ENCODE data around the gene MITF.

MITF gene

DNA sequence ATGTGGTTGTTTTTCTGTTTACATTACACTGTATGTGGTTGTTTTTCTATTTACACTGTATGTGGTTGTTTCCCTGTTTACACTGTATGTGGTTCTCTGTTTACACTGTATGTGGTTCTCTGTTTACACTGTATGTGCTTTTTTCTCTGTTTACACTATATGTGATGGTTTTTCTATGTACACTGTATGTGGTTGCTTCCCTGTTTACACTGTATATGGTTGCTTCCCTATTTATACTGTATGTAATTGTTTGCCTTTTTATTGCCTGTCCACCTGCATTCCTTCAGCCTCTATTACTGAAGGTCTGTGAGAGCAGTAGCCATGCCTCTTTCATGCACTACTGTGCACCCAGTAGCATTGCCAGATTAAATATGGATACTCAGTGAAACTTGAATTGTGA is 94.3 kb downstream of the MITF start:
- Histone ChIP-seq H3K9me3 (ENCODE audit: control insufficient read depth, insufficient read depth, low read length) (no peaks in the 10 kb centered on the region), H3K36me3 (ENCODE audit: control insufficient read depth, insufficient read depth, low read length) (no peaks in the 10 kb centered on the region), H3K27ac (ENCODE audit: low read length) (no peak overlapping the region), H3K27me3 (ENCODE audit: control insufficient read depth, insufficient read depth, low read length) (no peaks in the 10 kb centered on the region), H3K4me3 (ENCODE audit: low read length) (no peak overlapping the region), H3K4me1 (ENCODE audit: control insufficient read depth, insufficient read depth, low read length) (no peaks in the 10 kb centered on the region)
- DNase-seq (ENCODE audit: low read depth, low spot score), result no peak

DNA sequence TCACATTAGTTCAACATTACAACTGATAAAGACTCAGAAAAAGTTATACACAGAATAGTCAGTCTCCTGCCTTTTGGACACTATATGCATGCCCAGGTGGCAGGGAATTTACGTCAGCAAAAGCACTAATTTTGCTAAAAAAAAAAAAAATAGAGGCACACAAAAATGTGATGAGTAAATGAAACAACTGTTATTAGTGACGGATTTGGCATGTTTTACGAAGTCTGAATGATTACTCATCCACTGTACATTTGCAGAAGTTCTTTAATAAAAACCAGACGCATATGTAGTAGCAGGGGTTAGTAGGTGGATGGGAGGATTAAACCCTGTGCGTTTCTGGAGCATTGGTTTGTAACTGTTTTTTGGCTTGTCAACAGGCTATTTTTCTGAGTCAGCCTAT is 99.0 kb downstream of the MITF start:
- H3K4me3 ChIP-seq (ENCODE audit: low read length), result no peak overlapping the region
- no peak for DNase-seq (ENCODE audit: low read depth, low spot score)
- no CpG with 5 or more reads among the region's 5 CpGs for WGBS (ENCODE audit: insufficient coverage, insufficient read length)

DNA sequence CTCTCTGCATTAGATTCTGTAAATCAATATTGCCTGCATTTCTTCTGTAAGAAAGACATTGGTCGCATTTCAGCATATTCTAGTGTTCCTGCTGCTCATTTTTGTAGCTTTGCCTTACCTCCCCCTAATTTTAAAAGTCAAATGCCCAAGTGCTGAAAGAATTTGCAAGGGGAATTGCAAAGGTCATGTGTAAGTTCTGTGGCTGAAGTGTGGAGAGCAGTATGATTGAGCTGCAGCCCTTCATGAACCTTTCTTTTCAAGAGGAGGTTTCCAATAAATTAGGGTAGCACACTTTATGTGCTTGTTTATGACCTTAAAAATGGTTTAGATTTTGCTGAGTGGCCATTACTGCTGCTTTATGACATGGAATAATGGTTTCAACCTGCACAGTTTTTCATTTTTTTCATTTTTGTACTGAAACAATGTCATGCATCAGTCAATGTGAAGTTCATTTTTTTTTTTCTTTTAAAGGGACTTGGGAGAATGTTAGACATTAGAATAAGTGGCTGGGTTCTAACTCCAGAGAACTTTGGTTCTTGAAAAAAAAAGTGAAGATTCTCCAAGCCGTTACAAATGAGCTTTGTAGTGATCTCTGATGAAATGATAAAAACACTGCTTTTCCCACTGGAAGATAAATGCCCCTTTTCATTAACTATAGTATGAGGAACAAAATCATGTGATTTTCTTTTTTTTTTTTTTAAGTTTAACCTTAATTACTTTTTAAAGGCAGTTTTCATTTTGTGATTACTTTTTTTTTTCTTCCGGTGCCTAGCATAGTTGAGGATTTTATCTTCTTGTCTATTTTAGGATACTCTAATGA is 99.6 kb downstream of the MITF start:
- no peaks in the 10 kb centered on the region for H3K27me3 ChIP-seq (ENCODE audit: control insufficient read depth, insufficient read depth, low read length)
- H3K36me3 ChIP-seq (ENCODE audit: control insufficient read depth, insufficient read depth, low read length), result no peaks in the 10 kb centered on the region
- no peaks in the 10 kb centered on the region for H3K9me3 ChIP-seq (ENCODE audit: control insufficient read depth, insufficient read depth, low read length)
- no peak for DNase-seq (ENCODE audit: low read depth, low spot score)
- no peak overlapping the region for H3K27ac ChIP-seq (ENCODE audit: low read length)
- H3K4me3 ChIP-seq (ENCODE audit: low read length), result no peak overlapping the region
- H3K4me1 ChIP-seq (ENCODE audit: control insufficient read depth, insufficient read depth, low read length), result no peaks in the 10 kb centered on the region
- no CpG with 5 or more reads among the region's 3 CpGs for WGBS (ENCODE audit: insufficient coverage, insufficient read length)

More for the DNA sequence above, 99.0 kb downstream of the MITF start:
- no peak overlapping the region for H3K27ac ChIP-seq (ENCODE audit: low read length)
- no peaks in the 10 kb centered on the region for H3K4me1 ChIP-seq (ENCODE audit: control insufficient read depth, insufficient read depth, low read length)
- no peaks in the 10 kb centered on the region for H3K36me3 ChIP-seq (ENCODE audit: control insufficient read depth, insufficient read depth, low read length)
- H3K9me3 ChIP-seq (ENCODE audit: control insufficient read depth, insufficient read depth, low read length), result no peaks in the 10 kb centered on the region
- no peaks in the 10 kb centered on the region for H3K27me3 ChIP-seq (ENCODE audit: control insufficient read depth, insufficient read depth, low read length)

DNA sequence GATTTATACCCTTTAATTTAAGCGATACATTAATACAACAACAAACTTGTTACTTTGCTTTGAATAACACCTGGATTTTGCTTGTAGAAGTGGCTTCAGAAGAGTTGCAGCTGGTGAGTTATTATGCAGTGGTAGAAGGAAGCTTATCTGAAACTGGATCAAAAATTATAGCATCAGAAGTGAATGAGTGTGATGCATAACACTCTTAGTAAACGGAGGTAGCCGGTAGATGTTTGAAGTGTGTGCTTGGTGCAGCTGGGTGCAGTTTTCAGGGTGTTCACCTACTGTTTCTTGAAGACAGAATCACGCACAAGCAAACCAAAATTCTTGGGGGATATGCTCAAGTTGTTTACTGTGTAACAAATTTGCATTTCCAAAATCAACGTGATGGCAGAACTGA is 103.1 kb downstream of the MITF start:
- Histone ChIP-seq H3K27ac (ENCODE audit: low read length) (no peak overlapping the region), H3K9me3 (ENCODE audit: control insufficient read depth, insufficient read depth, low read length) (no peaks in the 10 kb centered on the region), H3K36me3 (ENCODE audit: control insufficient read depth, insufficient read depth, low read length) (no peaks in the 10 kb centered on the region), H3K4me3 (ENCODE audit: low read length) (no peak overlapping the region), H3K4me1 (ENCODE audit: control insufficient read depth, insufficient read depth, low read length) (no peaks in the 10 kb centered on the region), H3K27me3 (ENCODE audit: control insufficient read depth, insufficient read depth, low read length) (no peaks in the 10 kb centered on the region)
- no CpG with 5 or more reads among the region's 5 CpGs for WGBS (ENCODE audit: insufficient coverage, insufficient read length)
- no peak for DNase-seq (ENCODE audit: low read depth, low spot score)

DNA sequence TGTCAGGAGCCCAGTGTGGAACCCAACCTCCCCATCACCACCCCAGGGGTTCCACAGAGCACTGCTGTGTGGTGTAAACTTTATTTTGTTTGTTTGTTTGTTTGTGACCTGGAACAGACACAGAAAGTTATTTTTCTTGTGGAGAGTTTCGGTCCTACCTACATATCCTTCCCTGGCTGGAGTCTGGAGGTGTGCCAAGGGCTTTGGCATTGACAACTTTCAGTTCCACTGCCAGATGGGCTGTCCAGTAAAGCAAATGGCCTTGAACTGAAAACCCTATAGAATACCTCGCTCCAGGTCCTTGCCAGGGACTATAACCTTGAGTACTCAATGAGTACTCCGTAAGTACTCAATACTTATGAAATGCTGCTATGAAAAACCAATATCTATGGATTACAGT is 103.5 kb downstream of the MITF start:
- no peak for DNase-seq (ENCODE audit: low read depth, low spot score)
- WGBS (ENCODE audit: insufficient coverage, insufficient read length), result no CpG with 5 or more reads among the region's 3 CpGs
- Histone ChIP-seq H3K36me3 (ENCODE audit: control insufficient read depth, insufficient read depth, low read length) (no peaks in the 10 kb centered on the region), H3K9me3 (ENCODE audit: control insufficient read depth, insufficient read depth, low read length) (no peaks in the 10 kb centered on the region), H3K4me3 (ENCODE audit: low read length) (no peak overlapping the region), H3K4me1 (ENCODE audit: control insufficient read depth, insufficient read depth, low read length) (no peaks in the 10 kb centered on the region), H3K27me3 (ENCODE audit: control insufficient read depth, insufficient read depth, low read length) (no peaks in the 10 kb centered on the region), H3K27ac (ENCODE audit: low read length) (no peak overlapping the region)

DNA sequence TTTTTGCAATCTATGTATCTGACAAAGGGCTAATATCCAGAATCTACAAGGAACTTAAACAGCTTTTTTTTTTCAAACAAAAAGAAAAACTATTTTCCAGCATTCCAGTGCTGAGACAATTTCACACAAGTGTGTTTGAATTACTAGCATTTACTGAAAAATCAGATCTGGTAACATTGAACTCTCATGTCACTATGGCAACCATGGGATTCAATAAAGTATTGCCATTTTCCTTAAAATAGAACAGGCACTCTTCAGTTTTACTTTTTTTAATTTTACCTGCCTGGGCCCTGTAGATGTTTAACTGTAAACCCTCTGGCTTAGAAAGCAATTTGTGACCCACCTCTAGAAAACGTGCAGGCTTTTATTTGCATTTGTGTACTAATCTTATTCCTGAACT is 105.4 kb downstream of the MITF start:
- Histone ChIP-seq H3K4me3 (ENCODE audit: low read length) (no peak overlapping the region), H3K27me3 (ENCODE audit: control insufficient read depth, insufficient read depth, low read length) (no peaks in the 10 kb centered on the region), H3K9me3 (ENCODE audit: control insufficient read depth, insufficient read depth, low read length) (no peaks in the 10 kb centered on the region), H3K36me3 (ENCODE audit: control insufficient read depth, insufficient read depth, low read length) (no peaks in the 10 kb centered on the region), H3K4me1 (ENCODE audit: control insufficient read depth, insufficient read depth, low read length) (no peaks in the 10 kb centered on the region), H3K27ac (ENCODE audit: low read length) (no peak overlapping the region)
- DNase-seq (ENCODE audit: low read depth, low spot score), result no peak
- WGBS (ENCODE audit: insufficient coverage, insufficient read length), result no CpG with 5 or more reads among the region's 1 CpG

DNA sequence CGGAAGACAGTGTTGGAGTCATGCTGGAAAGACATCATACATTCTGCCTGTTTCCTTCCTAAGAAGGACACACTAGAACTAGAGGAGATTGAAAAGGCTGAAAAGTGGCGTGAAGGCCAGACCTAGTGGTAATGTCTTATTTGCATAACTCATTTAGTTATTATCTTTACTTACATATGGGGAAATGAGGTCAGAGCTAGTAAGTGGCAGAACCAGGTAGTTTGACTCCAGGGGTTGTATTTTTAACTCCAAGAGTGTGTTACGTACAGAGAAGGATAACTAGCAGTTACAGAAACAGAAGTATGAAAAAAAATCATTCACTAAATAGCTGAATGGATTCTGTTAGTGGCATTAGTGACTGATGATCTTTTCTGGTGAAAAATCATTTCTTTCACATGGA is 108.0 kb downstream of the MITF start:
- Histone ChIP-seq H3K27ac (ENCODE audit: low read length) (no peak overlapping the region), H3K4me1 (ENCODE audit: control insufficient read depth, insufficient read depth, low read length) (no peaks in the 10 kb centered on the region), H3K9me3 (ENCODE audit: control insufficient read depth, insufficient read depth, low read length) (no peaks in the 10 kb centered on the region), H3K36me3 (ENCODE audit: control insufficient read depth, insufficient read depth, low read length) (no peaks in the 10 kb centered on the region), H3K4me3 (ENCODE audit: low read length) (no peak overlapping the region), H3K27me3 (ENCODE audit: control insufficient read depth, insufficient read depth, low read length) (no peaks in the 10 kb centered on the region)
- DNase-seq (ENCODE audit: low read depth, low spot score), result no peak
- no CpG with 5 or more reads among the region's 3 CpGs for WGBS (ENCODE audit: insufficient coverage, insufficient read length)

DNA sequence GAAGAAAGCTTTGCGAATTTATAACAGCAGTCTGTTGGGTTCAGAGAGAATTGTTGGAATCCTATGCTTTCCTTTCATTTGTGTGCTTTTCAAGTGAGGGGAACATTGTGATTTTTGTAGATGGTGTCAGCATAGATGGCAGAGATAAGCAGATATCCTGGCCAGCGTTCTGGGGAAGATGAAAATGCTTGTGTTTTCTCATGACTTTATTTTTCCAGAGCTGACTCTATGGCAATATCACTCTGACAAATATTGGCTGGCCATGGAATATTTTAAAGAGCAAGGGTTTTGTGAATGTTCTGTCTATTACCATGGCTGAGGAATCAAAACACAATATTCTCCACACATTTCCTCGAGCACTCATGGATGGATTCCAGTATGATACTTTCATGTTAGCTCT is 108.8 kb downstream of the MITF start:
- no peaks in the 10 kb centered on the region for H3K36me3 ChIP-seq (ENCODE audit: control insufficient read depth, insufficient read depth, low read length)
- no peaks in the 10 kb centered on the region for H3K9me3 ChIP-seq (ENCODE audit: control insufficient read depth, insufficient read depth, low read length)
- H3K4me1 ChIP-seq (ENCODE audit: control insufficient read depth, insufficient read depth, low read length), result no peaks in the 10 kb centered on the region
- no peak for DNase-seq (ENCODE audit: low read depth, low spot score)
- H3K27ac ChIP-seq (ENCODE audit: low read length), result no peak overlapping the region
- no CpG with 5 or more reads among the region's 3 CpGs for WGBS (ENCODE audit: insufficient coverage, insufficient read length)
- no peaks in the 10 kb centered on the region for H3K27me3 ChIP-seq (ENCODE audit: control insufficient read depth, insufficient read depth, low read length)
- H3K4me3 ChIP-seq (ENCODE audit: low read length), result no peak overlapping the region

DNA sequence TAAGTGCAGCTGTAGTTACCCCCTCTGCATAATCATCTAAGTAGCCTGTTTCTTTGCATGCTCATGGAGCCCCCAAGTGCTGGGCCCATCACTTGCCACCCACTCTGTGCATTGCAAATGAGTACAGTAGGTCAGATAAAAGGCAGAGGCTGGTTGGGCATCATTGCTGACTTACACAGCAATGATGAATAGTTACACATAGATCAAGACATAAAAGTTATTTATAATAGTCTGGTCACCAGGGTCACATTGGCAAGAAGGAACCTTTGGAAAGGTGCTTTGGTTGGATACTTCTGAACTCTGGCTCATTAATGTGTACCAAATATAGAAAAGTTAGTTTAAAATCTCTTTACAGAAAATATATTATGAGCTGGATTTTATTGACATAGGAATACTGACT is 111.6 kb downstream of the MITF start:
- no peak for DNase-seq (ENCODE audit: low read depth, low spot score)
- no peaks in the 10 kb centered on the region for H3K36me3 ChIP-seq (ENCODE audit: control insufficient read depth, insufficient read depth, low read length)
- no peaks in the 10 kb centered on the region for H3K9me3 ChIP-seq (ENCODE audit: control insufficient read depth, insufficient read depth, low read length)
- H3K27me3 ChIP-seq (ENCODE audit: control insufficient read depth, insufficient read depth, low read length), result no peaks in the 10 kb centered on the region
- H3K27ac ChIP-seq (ENCODE audit: low read length), result no peak overlapping the region
- H3K4me1 ChIP-seq (ENCODE audit: control insufficient read depth, insufficient read depth, low read length), result no peaks in the 10 kb centered on the region
- H3K4me3 ChIP-seq (ENCODE audit: low read length), result no peak overlapping the region

DNA sequence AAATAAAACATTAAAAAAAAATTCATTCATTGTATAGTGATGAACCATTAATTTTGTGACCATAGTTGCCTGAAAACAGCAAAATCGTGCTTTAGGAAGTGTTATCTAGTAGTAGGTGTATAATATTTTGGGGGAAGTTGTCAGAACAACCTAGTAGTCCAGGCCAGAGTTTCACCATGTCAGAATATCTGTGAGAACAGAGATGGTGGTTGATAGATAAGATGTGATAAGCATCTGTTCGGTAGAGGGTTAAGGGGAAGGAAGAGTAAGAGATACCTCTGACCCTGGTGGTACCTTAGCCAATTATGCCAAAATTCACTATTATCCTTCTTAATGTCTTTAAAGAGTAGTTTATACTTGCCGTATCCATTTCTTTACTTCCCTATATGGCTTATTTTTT is 113.8 kb downstream of the MITF start:
- no peak overlapping the region for H3K27ac ChIP-seq (ENCODE audit: low read length)
- no peaks in the 10 kb centered on the region for H3K27me3 ChIP-seq (ENCODE audit: control insufficient read depth, insufficient read depth, low read length)
- H3K9me3 ChIP-seq (ENCODE audit: control insufficient read depth, insufficient read depth, low read length), result no peaks in the 10 kb centered on the region
- no peaks in the 10 kb centered on the region for H3K36me3 ChIP-seq (ENCODE audit: control insufficient read depth, insufficient read depth, low read length)
- no peak for DNase-seq (ENCODE audit: low read depth, low spot score)
- H3K4me3 ChIP-seq (ENCODE audit: low read length), result no peak overlapping the region
- no peaks in the 10 kb centered on the region for H3K4me1 ChIP-seq (ENCODE audit: control insufficient read depth, insufficient read depth, low read length)
- WGBS (ENCODE audit: insufficient coverage, insufficient read length), result 100% methylated on average over 1 of the region's 3 CpGs

DNA sequence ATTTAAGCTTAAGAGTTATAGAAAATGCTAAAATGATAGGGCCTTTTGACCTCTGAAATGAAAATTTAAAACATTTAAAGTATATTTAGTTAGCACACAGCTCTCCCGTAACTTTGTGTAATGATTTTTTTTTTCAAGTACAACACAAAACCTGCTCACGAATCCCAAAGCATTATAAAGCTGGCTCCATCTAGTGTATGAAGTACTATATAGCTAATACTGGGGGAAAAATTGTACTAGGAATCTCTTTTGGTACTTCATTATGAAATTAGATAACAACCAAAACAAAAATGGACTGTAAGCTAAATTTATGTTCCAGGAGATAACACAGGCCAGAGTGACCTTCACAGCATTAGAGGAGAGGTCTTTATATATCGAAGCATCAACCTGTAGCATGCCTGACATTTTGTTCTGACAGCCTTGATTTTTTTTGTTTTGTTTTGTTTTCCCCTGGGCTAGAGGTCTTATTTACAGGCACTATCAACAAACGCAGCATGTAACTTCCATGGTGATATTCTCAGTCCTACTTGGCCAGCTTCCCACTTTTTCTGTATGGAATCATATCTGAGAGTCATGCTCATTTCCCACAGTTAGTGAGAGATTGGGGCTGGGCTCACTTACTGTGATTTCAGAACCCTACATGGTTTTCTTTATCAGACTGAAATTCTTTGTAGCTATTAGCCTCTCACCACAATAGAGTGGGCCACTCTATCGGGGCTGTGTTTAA is 116.3 kb downstream of the MITF start:
- Histone ChIP-seq H3K4me1 (ENCODE audit: control insufficient read depth, insufficient read depth, low read length) (no peaks in the 10 kb centered on the region), H3K27me3 (ENCODE audit: control insufficient read depth, insufficient read depth, low read length) (no peaks in the 10 kb centered on the region), H3K36me3 (ENCODE audit: control insufficient read depth, insufficient read depth, low read length) (no peaks in the 10 kb centered on the region), H3K4me3 (ENCODE audit: low read length) (no peak overlapping the region), H3K27ac (ENCODE audit: low read length) (no peak overlapping the region), H3K9me3 (ENCODE audit: control insufficient read depth, insufficient read depth, low read length) (no peaks in the 10 kb centered on the region)
- no peak for DNase-seq (ENCODE audit: low read depth, low spot score)
- no CpG with 5 or more reads among the region's 5 CpGs for WGBS (ENCODE audit: insufficient coverage, insufficient read length)

All from iPS DF 6.9 (cell line).